ENCODE results near the gene RIPK1.

DNA sequence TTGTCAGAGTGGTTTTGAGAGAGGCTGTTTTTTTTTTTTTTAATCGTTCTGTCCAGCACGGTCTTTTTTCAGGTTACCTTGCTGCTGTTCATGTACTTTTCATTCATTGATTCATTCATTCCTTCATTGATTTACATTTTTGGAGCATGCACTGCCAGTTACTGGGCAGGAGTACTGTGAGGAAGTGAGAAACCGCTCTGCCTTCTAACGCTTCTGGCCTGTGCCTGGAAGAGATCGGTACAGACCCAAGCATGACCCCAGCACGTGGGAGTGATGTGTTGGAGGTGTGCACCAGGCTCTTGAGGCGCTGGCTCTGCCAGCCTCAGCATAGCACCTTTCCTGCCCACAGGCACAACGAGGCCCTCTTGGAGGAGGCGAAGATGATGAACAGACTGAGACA, 9.1 kb downstream of the RIPK1 start:
- TF ChIP-seq, protein P1, sequence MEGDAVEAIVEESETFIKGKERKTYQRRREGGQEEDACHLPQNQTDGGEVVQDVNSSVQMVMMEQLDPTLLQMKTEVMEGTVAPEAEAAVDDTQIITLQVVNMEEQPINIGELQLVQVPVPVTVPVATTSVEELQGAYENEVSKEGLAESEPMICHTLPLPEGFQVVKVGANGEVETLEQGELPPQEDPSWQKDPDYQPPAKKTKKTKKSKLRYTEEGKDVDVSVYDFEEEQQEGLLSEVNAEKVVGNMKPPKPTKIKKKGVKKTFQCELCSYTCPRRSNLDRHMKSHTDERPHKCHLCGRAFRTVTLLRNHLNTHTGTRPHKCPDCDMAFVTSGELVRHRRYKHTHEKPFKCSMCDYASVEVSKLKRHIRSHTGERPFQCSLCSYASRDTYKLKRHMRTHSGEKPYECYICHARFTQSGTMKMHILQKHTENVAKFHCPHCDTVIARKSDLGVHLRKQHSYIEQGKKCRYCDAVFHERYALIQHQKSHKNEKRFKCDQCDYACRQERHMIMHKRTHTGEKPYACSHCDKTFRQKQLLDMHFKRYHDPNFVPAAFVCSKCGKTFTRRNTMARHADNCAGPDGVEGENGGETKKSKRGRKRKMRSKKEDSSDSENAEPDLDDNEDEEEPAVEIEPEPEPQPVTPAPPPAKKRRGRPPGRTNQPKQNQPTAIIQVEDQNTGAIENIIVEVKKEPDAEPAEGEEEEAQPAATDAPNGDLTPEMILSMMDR (IDR thresholded peaks at IDR 0.05): no peak
- no peak for TF ChIP-seq POLR2A (IDR thresholded peaks at IDR 0.05)

Measured in thyroid gland (tissue), 4 donors.